ENCODE data around the gene TAF1L.

TAF1L gene

GRCh38 chr9:32596096-32596865 is 39.2 kb downstream of the TAF1L start:
- TF ChIP-seq CTCF (IDR thresholded peaks at IDR 0.05; ENCODE audit: insufficient read depth, low read length, missing control alignments), result no peak
- ChIA-PET CTCF (interaction anchor here (1.2 kb wide), 2 partner anchors 7 to 16 kb away, joined by 3 read pairs; no protein-coding TSS in a partner anchor), POLR2A (no interaction called here)
- H3K4me3 ChIP-seq (ENCODE audit: low read depth, low read length), result no peak overlapping the region
- no peak for DNase-seq (ENCODE audit: low read depth, low spot score)

- no peak for TF ChIP-seq CTCF (IDR thresholded peaks at IDR 0.05; ENCODE audit: insufficient read depth, low read length, missing control alignments)
- ChIA-PET CTCF (interaction anchor here (0.9 to 18.1 kb wide), 7 partner anchors 13 to 382 kb away, joined by 3 to 1093 read pairs (median 14); partner anchors contain the start of gene NDUFB6), POLR2A (no interaction called here)
- H3K4me3 ChIP-seq (ENCODE audit: low read depth, low read length), result no peak overlapping the region
- DNase-seq (ENCODE audit: low read depth, low spot score), result no peak
These were observed 44.6 kb downstream of the TAF1L start for GRCh38 chr9:32590898-32591297.

- ChIA-PET CTCF (interaction anchor here (1.6 to 18.1 kb wide), 9 partner anchors 13 to 382 kb away, joined by 4 to 1093 read pairs (median 14); partner anchors contain the start of genes ACO1 and NDUFB6), POLR2A (no interaction called here)
- no peak overlapping the region for H3K4me3 ChIP-seq (ENCODE audit: low read depth, low read length)
- DNase-seq (ENCODE audit: low read depth, low spot score), result no peak
- no peak for TF ChIP-seq CTCF (IDR thresholded peaks at IDR 0.05; ENCODE audit: insufficient read depth, low read length, missing control alignments)
These were observed 45.0 kb downstream of the TAF1L start for GRCh38 chr9:32590476-32590875.

- peak; percentile 61 for TF ChIP-seq CTCF (IDR thresholded peaks at IDR 0.05; ENCODE audit: insufficient read depth, low read length, missing control alignments)
- POLR2A ChIA-PET, result no interaction called here
- H3K4me3 ChIP-seq (ENCODE audit: low read depth, low read length), result no peak overlapping the region
- DNase-seq (ENCODE audit: low read depth, low spot score), result no peak
- CTCF ChIA-PET, result interaction anchor here (0.7 to 18.1 kb wide), 32 partner anchors 8 to 405 kb away, joined by 3 to 1093 read pairs (median 5); partner anchors contain the start of genes ACO1 and NDUFB6
These were observed 46.3 kb downstream of the TAF1L start for GRCh38 chr9:32589083-32589723.

- no peak overlapping the region for H3K4me3 ChIP-seq (ENCODE audit: low read depth, low read length)
- no peak for DNase-seq (ENCODE audit: low read depth, low spot score)
- POLR2A ChIA-PET, result no interaction called here
- CTCF ChIA-PET, result interaction anchor here (0.7 to 18.1 kb wide), 22 partner anchors 10 to 385 kb away, joined by 3 to 1093 read pairs (median 5); partner anchors contain the start of genes ACO1, NDUFB6 and TMEM215
- peak; percentile 5 for TF ChIP-seq CTCF (IDR thresholded peaks at IDR 0.05; ENCODE audit: insufficient read depth, low read length, missing control alignments)
These were observed 47.6 kb downstream of the TAF1L start for GRCh38 chr9:32587901-32588300.

- POLR2A ChIA-PET, result no interaction called here
- no peak overlapping the region for H3K4me3 ChIP-seq (ENCODE audit: low read depth, low read length)
- CTCF ChIA-PET, result interaction anchor here (1.0 to 18.1 kb wide), 4 partner anchors 202 to 388 kb away, joined by 3 to 1093 read pairs (median 466); no protein-coding TSS in a partner anchor
- no peak for TF ChIP-seq CTCF (IDR thresholded peaks at IDR 0.05; ENCODE audit: insufficient read depth, low read length, missing control alignments)
- DNase-seq (ENCODE audit: low read depth, low spot score), result no peak
These were observed 50.7 kb downstream of the TAF1L start for GRCh38 chr9:32584784-32585183.

All from AG04449 (cell line).